HCT116 (cell line): ENCODE data around the gene TNFRSF25.

Source experiments
- CEBPB ChIP-seq: IDR thresholded peaks from 2 replicates; pipeline ENCODE4 v1.6.1; 2012; ENCODE audit warnings: low read depth
- CTCF ChIP-seq, 3 experiments: fragments of 200-600 bp in 1 of 3; sonication (generic) in 1 of 3; IDR thresholded peaks in 2 of 3; conservative IDR thresholded peaks in 1 of 3; 2 replicates each; pipeline ENCODE4 v1.5.1; 2012 to 2017; ENCODE audit warnings: low read depth in 2 of 3, low read length in 2 of 3, antibody characterized with exemption in 1 of 3, borderline replicate concordance in 1 of 3, control low read depth in 1 of 3, mild to moderate bottlenecking in 1 of 3, mixed read lengths in 1 of 3, mixed run types in 1 of 3, moderate library complexity in 1 of 3; ENCODE audit not compliant: insufficient read depth in 1 of 3
- EZH2 ChIP-seq: fragments of 200-600 bp; sonication (generic); IDR thresholded peaks from 2 replicates; pipeline ENCODE4 v1.6.1; 2017; ENCODE audit warnings: antibody characterized with exemption, mixed run types
- EZH2phosphoT487 ChIP-seq: fragments of 200-600 bp; IDR thresholded peaks from 2 replicates; pipeline ENCODE4 v1.6.1; 2018; ENCODE audit warnings: antibody characterized with exemption, borderline replicate concordance
- JUND ChIP-seq: IDR thresholded peaks from 2 replicates; pipeline ENCODE4 v1.6.1; 2012
- POLR2A ChIP-seq: IDR thresholded peaks from 2 replicates; pipeline ENCODE4 v1.7.0; 2011; ENCODE audit warnings: borderline replicate concordance; ENCODE audit not compliant: insufficient read depth, insufficient read length; ENCODE audit errors: extremely low read depth
- POLR2AphosphoS5 ChIP-seq: IDR thresholded peaks from 2 replicates; pipeline ENCODE4 v1.6.1; 2011; ENCODE audit warnings: mild to moderate bottlenecking, low read depth, low read length, moderate library complexity
- RAD21 ChIP-seq: IDR thresholded peaks from 2 replicates; pipeline ENCODE4 v1.6.1; 2012; ENCODE audit warnings: low read depth, mild to moderate bottlenecking
- REST ChIP-seq: IDR thresholded peaks from 2 replicates; pipeline ENCODE4 v1.6.1; 2012; ENCODE audit warnings: low read depth
- SP1 ChIP-seq: IDR thresholded peaks from 2 replicates; pipeline ENCODE4 v1.6.1; 2012; ENCODE audit warnings: low read depth
- SRF ChIP-seq: IDR thresholded peaks from 2 replicates; pipeline ENCODE4 v1.6.1; 2012; ENCODE audit warnings: low read depth
- TCF7L2 ChIP-seq: IDR thresholded peaks from 2 replicates; pipeline ENCODE4 v1.7.0; 2011; ENCODE audit warnings: borderline replicate concordance, inconsistent platforms; ENCODE audit not compliant: insufficient read depth, insufficient read length; ENCODE audit errors: extremely low read depth
- YY1 ChIP-seq: IDR thresholded peaks from 2 replicates; pipeline ENCODE4 v1.6.1; 2011; ENCODE audit warnings: low read length, low read depth, moderate library complexity, mild to moderate bottlenecking; ENCODE audit not compliant: insufficient replicate concordance; ENCODE audit errors: extremely low read depth
- TF ChIP-seq, protein P1 (sequence below): IDR thresholded peaks from 2 replicates; pipeline ENCODE4 v1.6.1; 2012

DNA sequence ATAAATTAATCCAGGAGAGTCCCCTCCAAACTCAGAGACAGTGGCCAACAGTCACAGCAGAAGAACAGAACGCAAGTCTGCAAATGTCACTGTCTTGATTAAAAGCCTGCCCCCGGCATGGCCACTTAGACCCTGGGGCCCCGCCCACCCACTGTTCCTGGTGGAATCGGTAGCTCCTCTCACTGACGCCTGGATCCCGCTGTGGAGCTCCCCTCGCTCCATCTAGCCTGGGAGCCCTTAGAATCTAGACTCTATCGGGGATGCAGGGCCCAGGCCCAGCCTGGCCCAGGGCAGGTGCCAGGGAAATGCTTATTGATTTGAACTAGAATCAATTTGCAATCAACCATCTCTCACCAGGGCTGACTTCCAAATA, 46.9 kb upstream of the TNFRSF25 start:
- no peak for TF ChIP-seq CTCF (IDR thresholded peaks at IDR 0.05 in 2 of 3, conservative IDR thresholded peaks at IDR 0.05 in 1 of 3; ENCODE audit: borderline replicate concordance in 1 of 3, insufficient read depth in 1 of 3, low read depth in 2 of 3, low read length in 2 of 3)
- TF ChIP-seq POLR2A: no peak
- TF ChIP-seq JUND: no peak
- TF ChIP-seq EZH2: no peak
- no peak for TF ChIP-seq REST
- TF ChIP-seq YY1: no peak
- TF ChIP-seq CEBPB: no peak
- TF ChIP-seq EZH2phosphoT487: no peak
- TF ChIP-seq POLR2AphosphoS5: no peak
- TF ChIP-seq SRF: no peak
- TF ChIP-seq, protein P1, sequence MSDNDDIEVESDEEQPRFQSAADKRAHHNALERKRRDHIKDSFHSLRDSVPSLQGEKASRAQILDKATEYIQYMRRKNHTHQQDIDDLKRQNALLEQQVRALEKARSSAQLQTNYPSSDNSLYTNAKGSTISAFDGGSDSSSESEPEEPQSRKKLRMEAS: no peak
- no peak for TF ChIP-seq TCF7L2
- TF ChIP-seq RAD21: no peak
- TF ChIP-seq SP1: no peak
